B cell (primary cell): ENCODE measurements around the gene TRAM2. TPM values are rescaled to one million over a fixed set of nuclear protein-coding genes. Genes with fewer than 3 reads are reported as not detected.

Experiments
- ATAC-seq: fragments of 200-7000 bp; cut with Tn5 transposase; one replicate; pipeline ENCODE4 v1.10.0; 2021; ENCODE audit warnings: low read depth, mild to moderate bottlenecking, moderate number of reproducible peaks, moderate library complexity
- CTCF ChIA-PET: fragments of 350-600 bp; sonication (Branson Sonifier 250); formaldehyde crosslinking; loops from one replicate; lab custom pipeline; 2021; ENCODE audit warnings: antibody characterized with exemption, inconsistent platforms; lab: Charles Lee
- POLR2A ChIA-PET: fragments of 350-600 bp; sonication (Branson Sonifier 250); formaldehyde crosslinking; loops from one replicate; lab custom pipeline; 2021; ENCODE audit warnings: antibody characterized with exemption; lab: Charles Lee
- DNase-seq: peaks from one replicate; pipeline ENCODE4 v3.0.0; 2013
- H2AFZ ChIP-seq: 2 replicates; pipeline ENCODE4 v1.6.1; 2012; ENCODE audit warnings: mild to moderate bottlenecking, low read depth, low read length; ENCODE audit not compliant: insufficient read depth, poor library complexity, severe bottlenecking
- H3K27ac ChIP-seq, 2 donors: 1 replicate in 1 of 2; 2 replicates in 1 of 2; pipeline ENCODE4 v1.5.1; 2012 to 2013; ENCODE audit warnings: low read length in 2 of 2, mild to moderate bottlenecking in 2 of 2, moderate library complexity in 1 of 2
- H3K27me3 ChIP-seq, 4 experiments: fragments of 200-600 bp in 1 of 4; sonication (generic) in 1 of 4; replicated peaks in 1 of 4; 1 replicate in 2 of 4; 2 replicates in 2 of 4; pipeline versions ENCODE4 v1.6.1 to v1.7.0; 2013 to 2016; ENCODE audit warnings: low read length in 3 of 4, mild to moderate bottlenecking in 2 of 4, mixed read lengths in 1 of 4, moderate library complexity in 1 of 4; ENCODE audit not compliant: insufficient read depth in 4 of 4, control insufficient read depth in 3 of 4; ENCODE audit errors: control extremely low read depth in 1 of 4
- H3K36me3 ChIP-seq, 2 experiments: replicated peaks in 1 of 2; 1 replicate in 1 of 2; 2 replicates in 1 of 2; pipeline versions ENCODE4 v1.6.1 to v1.7.1; 2013; ENCODE audit warnings: low read length in 1 of 2; ENCODE audit not compliant: insufficient read depth in 2 of 2, control insufficient read depth in 1 of 2; ENCODE audit errors: control extremely low read depth in 1 of 2, extremely low read depth in 1 of 2
- H3K4me1 ChIP-seq, 2 donors: fragments of 200-600 bp in 1 of 2; sonication (generic) in 1 of 2; 1 replicate in 1 of 2; 2 replicates in 1 of 2; pipeline versions ENCODE4 v1.5.1 to v1.6.1; 2013 to 2017; ENCODE audit warnings: low read length in 2 of 2; ENCODE audit not compliant: control insufficient read depth in 2 of 2, insufficient read depth in 2 of 2
- H3K4me2 ChIP-seq: replicated peaks from 2 replicates; pipeline ENCODE3; 2012; ENCODE audit warnings: mild to moderate bottlenecking, low read depth, low read length; ENCODE audit not compliant: poor library complexity, severe bottlenecking
- H3K4me3 ChIP-seq, 5 experiments: fragments of 200-600 bp in 1 of 5; sonication (generic) in 1 of 5; 1 replicate in 3 of 5; 2 replicates in 2 of 5; pipeline versions ENCODE4 v1.5.1 to v1.7.0; 2011 to 2016; ENCODE audit warnings: low read length in 4 of 5, mild to moderate bottlenecking in 4 of 5, low read depth in 2 of 5, control low read depth in 1 of 5, moderate library complexity in 1 of 5; ENCODE audit not compliant: insufficient read depth in 1 of 5; ENCODE audit errors: control extremely low read depth in 1 of 5, extremely low read depth in 1 of 5
- H3K79me2 ChIP-seq: fragments of 200-600 bp; sonication (generic); one replicate; pipeline ENCODE4 v1.6.0; 2016; ENCODE audit warnings: low read length; ENCODE audit not compliant: control insufficient read depth, insufficient read depth
- H3K9ac ChIP-seq: fragments of 200-600 bp; sonication (generic); 2 replicates; pipeline ENCODE4 v1.6.1; 2017; ENCODE audit warnings: mild to moderate bottlenecking, low read length, moderate library complexity
- H3K9me3 ChIP-seq, 3 donors: one replicate each; pipeline versions ENCODE4 v1.6.1 to v1.7.1; 2013; ENCODE audit warnings: low read length in 2 of 3; ENCODE audit not compliant: control insufficient read depth in 2 of 3, insufficient read depth in 1 of 3; ENCODE audit errors: control extremely low read depth in 1 of 3
- H4K20me1 ChIP-seq: 2 replicates; pipeline ENCODE4 v1.6.0; 2012; ENCODE audit warnings: mild to moderate bottlenecking, low read length; ENCODE audit not compliant: insufficient read depth, control insufficient read depth, poor library complexity, severe bottlenecking
- H3K27ac Mint-ChIP-seq: one replicate; pipeline ENCODE4 v1.8.0; 2021; ENCODE audit warnings: mixed read lengths
- H3K27me3 Mint-ChIP-seq: one replicate; pipeline ENCODE4 v1.8.0; 2021; ENCODE audit warnings: mixed read lengths
- H3K4me1 Mint-ChIP-seq: one replicate; pipeline ENCODE4 v1.8.0; 2021; ENCODE audit warnings: mixed read lengths
- H3K4me3 Mint-ChIP-seq: one replicate; pipeline ENCODE4 v1.8.0; 2021; ENCODE audit warnings: mixed read lengths
- H3K9me3 Mint-ChIP-seq: one replicate; pipeline ENCODE4 v1.8.0; 2022; ENCODE audit warnings: mixed read lengths; ENCODE audit not compliant: insufficient read depth
- CTCF ChIP-seq: fragments of 200-600 bp; IDR thresholded peaks from one replicate; pipeline ENCODE4 v1.8.0; 2022; ENCODE audit warnings: antibody characterized with exemption, mild to moderate bottlenecking
- EZH2 ChIP-seq: IDR thresholded peaks from 2 replicates; pipeline ENCODE4 v1.6.1; 2012; ENCODE audit warnings: borderline replicate concordance, low read depth, mild to moderate bottlenecking, moderate library complexity, low read length; ENCODE audit not compliant: insufficient read depth, poor library complexity, severe bottlenecking
- WGBS: methylation state at CpG from one replicate; pipeline ENCODE4 v1.1.5; 2013; ENCODE audit warnings: missing lambda C conversion rate; ENCODE audit not compliant: insufficient coverage; 5-methylcytosine and 5-hydroxymethylcytosine counted together
- intact Hi-C: fragments of 100-400 bp; cut with micrococcal nuclease; formaldehyde crosslinking; loops from one replicate; pipeline ENCODE4 v1.10.0; 2022
- polyA plus RNA-seq: library from polyadenylated mRNA; depleted of rRNA; stranded (reverse); fragments of >200 nt; gene quantifications from 2 replicates; pipeline ENCODE4 v1.2.3, GENCODE V29; 2012
- total RNA-seq, 2 donors: library from RNA; stranded (reverse); fragments of 120-200 nt in 1 of 2; gene quantifications; 1 replicate in 1 of 2; 2 replicates in 1 of 2; pipeline versions ENCODE4 v1.2.3 to v1.2.4, GENCODE V29; 2013 to 2022

The TRAM2 gene
- total and polyA plus RNA-seq, 2 donors (not counting 1 experiment from before 2014, with no cell fraction given) = 9.0 to 13.3 TPM

- TF ChIP-seq EZH2 = no peak
- no peak for TF ChIP-seq CTCF
Measured at GRCh38 chr6:52507557-52508260, 69.2 kb downstream of the TRAM2 start.

GRCh38 chr6:52506476-52506875 is 70.4 kb downstream of the TRAM2 start:
- Histone ChIP-seq H2AFZ (no peak overlapping the region), H3K79me2 (no peaks in the 10 kb centered on the region), H3K9ac (no peak overlapping the region), H3K27ac (no peak overlapping the region), H4K20me1 (no peaks in the 10 kb centered on the region), H3K4me2 (no peak overlapping the region), H3K9me3 (no peaks in the 10 kb centered on the region), H3K4me1 (peaks cover 0 to 9% of the 10 kb centered on the region in 2 donors), H3K36me3 (peaks cover 0 to 50% of the 10 kb centered on the region in 2 experiments), H3K27me3 (no peaks in the 10 kb centered on the region), H3K4me3 (no peak overlapping the region)
- WGBS = 84% methylated on average over 8 of the region's 9 CpGs
- no peak for DNase-seq
- ChIA-PET POLR2A (no interaction called here), CTCF (interaction anchor here (0.9 to 2.3 kb wide), 7 partner anchors 9 to 220 kb away, joined by 3 to 22 read pairs (median 3); partner anchors contain the start of gene EFHC1)
- no peak for ATAC-seq
- intact Hi-C loops = no loop called here
- no peak overlapping the region for H3K4me3 Mint-ChIP-seq
- no peak for TF ChIP-seq EZH2
- no peak for TF ChIP-seq CTCF
- H3K27ac Mint-ChIP-seq = no peak overlapping the region
- peaks cover 2% of the 10 kb centered on the region for H3K4me1 Mint-ChIP-seq
- H3K9me3 Mint-ChIP-seq = no peaks in the 10 kb centered on the region
- no peaks in the 10 kb centered on the region for H3K27me3 Mint-ChIP-seq

More at GRCh38 chr6:52507557-52508260, 69.2 kb downstream of the TRAM2 start:
- H3K4me3 Mint-ChIP-seq = no peak overlapping the region
- peaks cover 0 to 50% of the 10 kb centered on the region in 2 experiments for H3K36me3 ChIP-seq
- H3K9ac ChIP-seq = no peak overlapping the region
- no peaks in the 10 kb centered on the region for H3K27me3 ChIP-seq
- ATAC-seq (no peak), DNase-seq (no peak)
- no peak overlapping the region for H3K27ac ChIP-seq
- no peaks in the 10 kb centered on the region for H3K9me3 ChIP-seq
- 100% methylated on average over 2 of the region's 3 CpGs for WGBS
- no peak overlapping the region for H3K4me2 ChIP-seq
- no peaks in the 10 kb centered on the region for H3K9me3 Mint-ChIP-seq
- POLR2A ChIA-PET = no interaction called here
- CTCF ChIA-PET = interaction anchor here (1.0 to 2.3 kb wide), 7 partner anchors 10 to 156 kb away, joined by 3 to 22 read pairs (median 4); partner anchors contain the start of gene EFHC1
- no peak overlapping the region for H3K27ac Mint-ChIP-seq
- no peaks in the 10 kb centered on the region for H4K20me1 ChIP-seq
- H3K4me1 Mint-ChIP-seq = peaks cover 2% of the 10 kb centered on the region
- no peak overlapping the region for H2AFZ ChIP-seq
- no peaks in the 10 kb centered on the region for H3K79me2 ChIP-seq
- intact Hi-C loops = no loop called here
- H3K27me3 Mint-ChIP-seq = no peaks in the 10 kb centered on the region
- H3K4me1 ChIP-seq = peaks cover 0 to 9% of the 10 kb centered on the region in 2 donors
- H3K4me3 ChIP-seq = no peak overlapping the region
